ENCODE measurements around the gene LRRK1. TPM values are rescaled to one million over a fixed set of nuclear protein-coding genes. Genes with fewer than 3 reads are reported as not detected.

Gene LRRK1
- total RNA-seq, 1 experiment from 2014 or later, result 3.7 TPM

- no peak for DNase-seq (ENCODE audit: low read depth in 1 of 2, low spot score in 2 of 2)
- Histone ChIP-seq H3K9me3 (replicated peaks) (no peaks in the 10 kb centered on the region), H3K27ac (peak overlapping the region; percentile 39), H3K36me3 (peaks cover 8% of the 10 kb centered on the region; the same call in 1 of the 2 replicates), H3K27me3 (replicated peaks) (no peaks in the 10 kb centered on the region), H3K4me3 (no peak overlapping the region), H3K4me1 (replicated peaks) (peaks cover 25% of the 10 kb centered on the region)
These were observed 8.1 kb upstream of the LRRK1 start for GRCh38 chr15:100911086-100911485.

GRCh38 chr15:100913961-100914360, 5.2 kb upstream of the LRRK1 start:
- H3K27ac ChIP-seq, result no peak overlapping the region
- H3K4me3 ChIP-seq, result no peak overlapping the region
- H3K36me3 ChIP-seq, result peaks cover 12% of the 10 kb centered on the region
- no peaks in the 10 kb centered on the region for H3K27me3 ChIP-seq (replicated peaks)
- H3K4me1 ChIP-seq (replicated peaks), result peaks cover 41% of the 10 kb centered on the region
- H3K9me3 ChIP-seq (replicated peaks), result no peaks in the 10 kb centered on the region
- DNase-seq (ENCODE audit: low read depth in 1 of 2, low spot score in 2 of 2), result no peak

- Histone ChIP-seq H3K9me3 (replicated peaks) (no peaks in the 10 kb centered on the region), H3K4me1 (replicated peaks) (peaks cover 41% of the 10 kb centered on the region), H3K27ac (no peak overlapping the region), H3K36me3 (peaks cover 12% of the 10 kb centered on the region), H3K27me3 (replicated peaks) (no peaks in the 10 kb centered on the region), H3K4me3 (no peak overlapping the region)
- DNase-seq (ENCODE audit: low read depth in 1 of 2, low spot score in 2 of 2), result no peak
These were observed 4.3 kb upstream of the LRRK1 start for GRCh38 chr15:100914876-100915275.

GRCh38 chr15:100918034-100918689, 995 bp upstream of the LRRK1 start:
- peak; percentile 83 to 84 for DNase-seq (ENCODE audit: low read depth in 1 of 2, low spot score in 2 of 2)
- Histone ChIP-seq H3K27ac (peak overlapping the region; percentile 61; the same call in 1 of the 2 replicates), H3K9me3 (replicated peaks) (no peaks in the 10 kb centered on the region), H3K4me1 (replicated peaks) (peaks cover 23% of the 10 kb centered on the region), H3K27me3 (replicated peaks) (no peaks in the 10 kb centered on the region), H3K36me3 (peaks cover 12% of the 10 kb centered on the region), H3K4me3 (peak overlapping the region; percentile 80)

- Histone ChIP-seq H3K27ac (no peak overlapping the region), H3K36me3 (peaks cover 14% of the 10 kb centered on the region)
- peak in 1 of 2 experiments; percentile 50 for DNase-seq (ENCODE audit: low read depth in 1 of 2, low spot score in 2 of 2)
These were observed 586 bp downstream of the LRRK1 start for GRCh38 chr15:100919481-100920405.

GRCh38 chr15:100920516-100921135, 1.5 kb downstream of the LRRK1 start:
- no peak for DNase-seq (ENCODE audit: low read depth in 1 of 2, low spot score in 2 of 2)
- Histone ChIP-seq H3K4me1 (replicated peaks) (peaks cover 23% of the 10 kb centered on the region), H3K36me3 (peaks cover 18% of the 10 kb centered on the region), H3K27me3 (replicated peaks) (no peaks in the 10 kb centered on the region), H3K9me3 (replicated peaks) (no peaks in the 10 kb centered on the region), H3K27ac (no peak overlapping the region), H3K4me3 (no peak overlapping the region)

More at GRCh38 chr15:100919481-100920405, 586 bp downstream of the LRRK1 start:
- Histone ChIP-seq H3K27me3 (replicated peaks) (no peaks in the 10 kb centered on the region), H3K4me1 (replicated peaks) (peaks cover 23% of the 10 kb centered on the region), H3K4me3 (peak overlapping the region; percentile 80), H3K9me3 (replicated peaks) (no peaks in the 10 kb centered on the region)

GRCh38 chr15:100922192-100923040, 3.3 kb downstream of the LRRK1 start:
- H3K36me3 ChIP-seq, result peaks cover 21% of the 10 kb centered on the region
- no peak for DNase-seq (ENCODE audit: low read depth in 1 of 2, low spot score in 2 of 2)

GRCh38 chr15:100923076-100923475, 3.9 kb downstream of the LRRK1 start:
- H3K9me3 ChIP-seq (replicated peaks), result no peaks in the 10 kb centered on the region
- no peak overlapping the region for H3K27ac ChIP-seq
- H3K27me3 ChIP-seq (replicated peaks), result no peaks in the 10 kb centered on the region
- H3K4me3 ChIP-seq, result no peak overlapping the region
- no peak for DNase-seq (ENCODE audit: low read depth in 1 of 2, low spot score in 2 of 2)
- peaks cover 21% of the 10 kb centered on the region for H3K36me3 ChIP-seq
- H3K4me1 ChIP-seq (replicated peaks), result peaks cover 16% of the 10 kb centered on the region

More at GRCh38 chr15:100922192-100923040, 3.3 kb downstream of the LRRK1 start:
- Histone ChIP-seq H3K9me3 (replicated peaks) (no peaks in the 10 kb centered on the region), H3K27ac (no peak overlapping the region), H3K4me3 (no peak overlapping the region), H3K4me1 (replicated peaks) (peaks cover 23% of the 10 kb centered on the region), H3K27me3 (replicated peaks) (no peaks in the 10 kb centered on the region)

- Histone ChIP-seq H3K36me3 (peaks cover 21% of the 10 kb centered on the region), H3K9me3 (replicated peaks) (no peaks in the 10 kb centered on the region)
- peak in 1 of 2 experiments; percentile 30 for DNase-seq (ENCODE audit: low read depth in 1 of 2, low spot score in 2 of 2)
These were observed 4.7 kb downstream of the LRRK1 start for GRCh38 chr15:100923902-100924301.

GRCh38 chr15:100924436-100924835, 5.3 kb downstream of the LRRK1 start:
- Histone ChIP-seq H3K9me3 (replicated peaks) (no peaks in the 10 kb centered on the region), H3K27ac (no peak overlapping the region), H3K4me3 (no peak overlapping the region), H3K4me1 (replicated peaks) (peaks cover 7% of the 10 kb centered on the region), H3K27me3 (replicated peaks) (no peaks in the 10 kb centered on the region), H3K36me3 (peaks cover 21% of the 10 kb centered on the region)
- peak in 1 of 2 experiments; percentile 31 for DNase-seq (ENCODE audit: low read depth in 1 of 2, low spot score in 2 of 2)

More at GRCh38 chr15:100923902-100924301, 4.7 kb downstream of the LRRK1 start:
- Histone ChIP-seq H3K27ac (no peak overlapping the region), H3K4me3 (no peak overlapping the region), H3K27me3 (replicated peaks) (no peaks in the 10 kb centered on the region), H3K4me1 (replicated peaks) (peaks cover 8% of the 10 kb centered on the region)

- Histone ChIP-seq H3K27me3 (replicated peaks) (no peaks in the 10 kb centered on the region), H3K4me3 (no peak overlapping the region), H3K36me3 (peaks cover 24% of the 10 kb centered on the region), H3K27ac (no peak overlapping the region), H3K4me1 (replicated peaks) (no peaks in the 10 kb centered on the region), H3K9me3 (replicated peaks) (no peaks in the 10 kb centered on the region)
- peak in 1 of 2 experiments; percentile 5 for DNase-seq (ENCODE audit: low read depth in 1 of 2, low spot score in 2 of 2)
These were observed 6.3 kb downstream of the LRRK1 start for GRCh38 chr15:100925480-100925879.

- Histone ChIP-seq H3K36me3 (peaks cover 24% of the 10 kb centered on the region), H3K27ac (no peak overlapping the region), H3K4me1 (replicated peaks) (no peaks in the 10 kb centered on the region), H3K9me3 (replicated peaks) (no peaks in the 10 kb centered on the region), H3K4me3 (no peak overlapping the region), H3K27me3 (replicated peaks) (no peaks in the 10 kb centered on the region)
- peak in 1 of 2 experiments; percentile 41 for DNase-seq (ENCODE audit: low read depth in 1 of 2, low spot score in 2 of 2)
These were observed 7.1 kb downstream of the LRRK1 start for GRCh38 chr15:100926258-100926657.
